Thyroid gland (tissue), 4 donors: ENCODE results near the gene INMT.

Experiments used
- POLR2A ChIP-seq, 2 donors: fragments of 450-650 bp; IDR thresholded peaks; one replicate each; pipeline ENCODE4 v1.6.1; 2017; ENCODE audit warnings: antibody characterized with exemption in 2 of 2, mild to moderate bottlenecking in 2 of 2, moderate library complexity in 1 of 2
- TF ChIP-seq, protein P1 (sequence below), 6 experiments: fragments of 200-600 bp in 3 of 6; fragments of 450-650 bp in 3 of 6; sonication (generic) in 3 of 6; IDR thresholded peaks; one replicate each; pipeline ENCODE4 v1.5.1; 2016 to 2019; ENCODE audit warnings: antibody characterized with exemption in 6 of 6, mild to moderate bottlenecking in 2 of 6, inconsistent platforms in 1 of 6, moderate library complexity in 1 of 6

DNA sequence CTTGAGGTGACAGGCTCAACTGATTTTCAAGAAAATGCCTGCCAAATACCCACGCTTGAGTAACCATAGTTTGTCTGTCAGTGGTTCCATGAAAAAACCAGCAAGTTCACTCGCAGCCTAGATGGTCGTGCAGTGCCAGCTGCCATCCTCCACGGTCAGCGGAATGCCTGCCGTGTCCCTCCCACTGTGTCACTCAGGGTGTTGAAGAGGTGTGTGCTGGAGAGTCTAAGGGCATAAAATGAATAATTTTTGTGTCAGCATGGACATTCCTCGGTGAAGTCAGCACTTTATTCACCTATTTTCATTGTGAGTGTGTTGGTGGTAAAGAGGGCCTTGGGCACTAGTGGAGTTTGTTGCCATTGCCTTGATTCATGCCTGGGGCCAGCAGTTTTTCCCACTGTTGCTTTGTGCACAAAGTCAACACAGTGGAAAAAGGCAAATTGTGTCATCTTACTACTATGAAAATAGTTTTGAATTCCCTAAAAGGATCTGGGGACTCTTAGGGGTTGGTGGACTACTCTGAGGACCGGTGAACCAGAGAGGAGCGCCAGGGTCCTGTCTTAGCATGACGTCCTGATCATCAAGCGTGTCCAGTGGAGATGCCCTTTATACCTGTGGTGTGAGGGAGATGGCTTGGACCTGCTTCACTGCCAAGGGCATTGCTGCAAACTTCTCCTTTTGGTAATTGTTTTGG, 36.9 kb downstream of the INMT start:
- no peak for TF ChIP-seq POLR2A (IDR thresholded peaks at IDR 0.05)
- TF ChIP-seq, protein P1, sequence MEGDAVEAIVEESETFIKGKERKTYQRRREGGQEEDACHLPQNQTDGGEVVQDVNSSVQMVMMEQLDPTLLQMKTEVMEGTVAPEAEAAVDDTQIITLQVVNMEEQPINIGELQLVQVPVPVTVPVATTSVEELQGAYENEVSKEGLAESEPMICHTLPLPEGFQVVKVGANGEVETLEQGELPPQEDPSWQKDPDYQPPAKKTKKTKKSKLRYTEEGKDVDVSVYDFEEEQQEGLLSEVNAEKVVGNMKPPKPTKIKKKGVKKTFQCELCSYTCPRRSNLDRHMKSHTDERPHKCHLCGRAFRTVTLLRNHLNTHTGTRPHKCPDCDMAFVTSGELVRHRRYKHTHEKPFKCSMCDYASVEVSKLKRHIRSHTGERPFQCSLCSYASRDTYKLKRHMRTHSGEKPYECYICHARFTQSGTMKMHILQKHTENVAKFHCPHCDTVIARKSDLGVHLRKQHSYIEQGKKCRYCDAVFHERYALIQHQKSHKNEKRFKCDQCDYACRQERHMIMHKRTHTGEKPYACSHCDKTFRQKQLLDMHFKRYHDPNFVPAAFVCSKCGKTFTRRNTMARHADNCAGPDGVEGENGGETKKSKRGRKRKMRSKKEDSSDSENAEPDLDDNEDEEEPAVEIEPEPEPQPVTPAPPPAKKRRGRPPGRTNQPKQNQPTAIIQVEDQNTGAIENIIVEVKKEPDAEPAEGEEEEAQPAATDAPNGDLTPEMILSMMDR (IDR thresholded peaks at IDR 0.05), result no peak
